ENCODE data around the gene SCAPER. TPM values are rescaled to one million over a fixed set of nuclear protein-coding genes. Genes with fewer than 3 reads are reported as not detected.

SCAPER gene
- total and polyA plus RNA-seq, 10 of the 15 experiments (the other 5 are each of a cell fraction or from before 2014, with no cell fraction given) = 1.0 to 7.7 (median 3.9) TPM

DNA sequence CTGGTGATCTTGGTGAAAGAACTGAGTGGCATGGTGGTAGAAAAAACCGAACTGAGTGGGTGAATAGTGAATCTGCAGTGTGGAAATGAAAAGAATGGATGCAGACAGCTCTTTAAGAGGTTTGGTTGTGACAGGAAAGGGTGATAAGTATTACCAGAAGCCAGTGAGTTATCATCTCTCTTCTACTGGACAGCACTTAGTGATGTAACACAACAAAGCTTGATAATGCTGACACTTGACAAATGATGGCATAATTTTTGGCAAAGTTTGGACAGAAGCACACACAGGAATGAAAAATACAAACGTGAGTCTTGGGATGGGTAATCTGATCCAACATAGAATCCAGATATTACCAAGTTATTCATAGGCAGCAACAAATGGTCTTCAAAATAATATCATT lies 456.4 kb downstream of the SCAPER start (continued):
- TF ChIP-seq, protein P1, sequence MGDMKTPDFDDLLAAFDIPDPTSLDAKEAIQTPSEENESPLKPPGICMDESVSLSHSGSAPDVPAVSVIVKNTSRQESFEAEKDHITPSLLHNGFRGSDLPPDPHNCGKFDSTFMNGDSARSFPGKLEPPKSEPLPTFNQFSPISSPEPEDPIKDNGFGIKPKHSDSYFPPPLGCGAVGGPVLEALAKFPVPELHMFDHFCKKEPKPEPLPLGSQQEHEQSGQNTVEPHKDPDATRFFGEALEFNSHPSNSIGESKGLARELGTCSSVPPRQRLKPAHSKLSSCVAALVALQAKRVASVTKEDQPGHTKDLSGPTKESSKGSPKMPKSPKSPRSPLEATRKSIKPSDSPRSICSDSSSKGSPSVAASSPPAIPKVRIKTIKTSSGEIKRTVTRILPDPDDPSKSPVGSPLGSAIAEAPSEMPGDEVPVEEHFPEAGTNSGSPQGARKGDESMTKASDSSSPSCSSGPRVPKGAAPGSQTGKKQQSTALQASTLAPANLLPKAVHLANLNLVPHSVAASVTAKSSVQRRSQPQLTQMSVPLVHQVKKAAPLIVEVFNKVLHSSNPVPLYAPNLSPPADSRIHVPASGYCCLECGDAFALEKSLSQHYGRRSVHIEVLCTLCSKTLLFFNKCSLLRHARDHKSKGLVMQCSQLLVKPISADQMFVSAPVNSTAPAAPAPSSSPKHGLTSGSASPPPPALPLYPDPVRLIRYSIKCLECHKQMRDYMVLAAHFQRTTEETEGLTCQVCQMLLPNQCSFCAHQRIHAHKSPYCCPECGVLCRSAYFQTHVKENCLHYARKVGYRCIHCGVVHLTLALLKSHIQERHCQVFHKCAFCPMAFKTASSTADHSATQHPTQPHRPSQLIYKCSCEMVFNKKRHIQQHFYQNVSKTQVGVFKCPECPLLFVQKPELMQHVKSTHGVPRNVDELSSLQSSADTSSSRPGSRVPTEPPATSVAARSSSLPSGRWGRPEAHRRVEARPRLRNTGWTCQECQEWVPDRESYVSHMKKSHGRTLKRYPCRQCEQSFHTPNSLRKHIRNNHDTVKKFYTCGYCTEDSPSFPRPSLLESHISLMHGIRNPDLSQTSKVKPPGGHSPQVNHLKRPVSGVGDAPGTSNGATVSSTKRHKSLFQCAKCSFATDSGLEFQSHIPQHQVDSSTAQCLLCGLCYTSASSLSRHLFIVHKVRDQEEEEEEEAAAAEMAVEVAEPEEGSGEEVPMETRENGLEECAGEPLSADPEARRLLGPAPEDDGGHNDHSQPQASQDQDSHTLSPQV (IDR thresholded peaks at IDR 0.05) = no peak
- TF ChIP-seq STAT1 (conservative IDR thresholded peaks at IDR 0.05) = no peak
- TF ChIP-seq, protein P2, sequence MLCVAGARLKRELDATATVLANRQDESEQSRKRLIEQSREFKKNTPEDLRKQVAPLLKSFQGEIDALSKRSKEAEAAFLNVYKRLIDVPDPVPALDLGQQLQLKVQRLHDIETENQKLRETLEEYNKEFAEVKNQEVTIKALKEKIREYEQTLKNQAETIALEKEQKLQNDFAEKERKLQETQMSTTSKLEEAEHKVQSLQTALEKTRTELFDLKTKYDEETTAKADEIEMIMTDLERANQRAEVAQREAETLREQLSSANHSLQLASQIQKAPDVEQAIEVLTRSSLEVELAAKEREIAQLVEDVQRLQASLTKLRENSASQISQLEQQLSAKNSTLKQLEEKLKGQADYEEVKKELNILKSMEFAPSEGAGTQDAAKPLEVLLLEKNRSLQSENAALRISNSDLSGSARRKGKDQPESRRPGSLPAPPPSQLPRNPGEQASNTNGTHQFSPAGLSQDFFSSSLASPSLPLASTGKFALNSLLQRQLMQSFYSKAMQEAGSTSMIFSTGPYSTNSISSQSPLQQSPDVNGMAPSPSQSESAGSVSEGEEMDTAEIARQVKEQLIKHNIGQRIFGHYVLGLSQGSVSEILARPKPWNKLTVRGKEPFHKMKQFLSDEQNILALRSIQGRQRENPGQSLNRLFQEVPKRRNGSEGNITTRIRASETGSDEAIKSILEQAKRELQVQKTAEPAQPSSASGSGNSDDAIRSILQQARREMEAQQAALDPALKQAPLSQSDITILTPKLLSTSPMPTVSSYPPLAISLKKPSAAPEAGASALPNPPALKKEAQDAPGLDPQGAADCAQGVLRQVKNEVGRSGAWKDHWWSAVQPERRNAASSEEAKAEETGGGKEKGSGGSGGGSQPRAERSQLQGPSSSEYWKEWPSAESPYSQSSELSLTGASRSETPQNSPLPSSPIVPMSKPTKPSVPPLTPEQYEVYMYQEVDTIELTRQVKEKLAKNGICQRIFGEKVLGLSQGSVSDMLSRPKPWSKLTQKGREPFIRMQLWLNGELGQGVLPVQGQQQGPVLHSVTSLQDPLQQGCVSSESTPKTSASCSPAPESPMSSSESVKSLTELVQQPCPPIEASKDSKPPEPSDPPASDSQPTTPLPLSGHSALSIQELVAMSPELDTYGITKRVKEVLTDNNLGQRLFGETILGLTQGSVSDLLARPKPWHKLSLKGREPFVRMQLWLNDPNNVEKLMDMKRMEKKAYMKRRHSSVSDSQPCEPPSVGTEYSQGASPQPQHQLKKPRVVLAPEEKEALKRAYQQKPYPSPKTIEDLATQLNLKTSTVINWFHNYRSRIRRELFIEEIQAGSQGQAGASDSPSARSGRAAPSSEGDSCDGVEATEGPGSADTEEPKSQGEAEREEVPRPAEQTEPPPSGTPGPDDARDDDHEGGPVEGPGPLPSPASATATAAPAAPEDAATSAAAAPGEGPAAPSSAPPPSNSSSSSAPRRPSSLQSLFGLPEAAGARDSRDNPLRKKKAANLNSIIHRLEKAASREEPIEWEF (IDR thresholded peaks at IDR 0.05; ENCODE audit: insufficient replicate concordance, low read depth, low read length) = no peak
- TF ChIP-seq MTA3 (IDR thresholded peaks at IDR 0.05; ENCODE audit: borderline replicate concordance, low read length) = no peak
- TF ChIP-seq, protein P3, sequence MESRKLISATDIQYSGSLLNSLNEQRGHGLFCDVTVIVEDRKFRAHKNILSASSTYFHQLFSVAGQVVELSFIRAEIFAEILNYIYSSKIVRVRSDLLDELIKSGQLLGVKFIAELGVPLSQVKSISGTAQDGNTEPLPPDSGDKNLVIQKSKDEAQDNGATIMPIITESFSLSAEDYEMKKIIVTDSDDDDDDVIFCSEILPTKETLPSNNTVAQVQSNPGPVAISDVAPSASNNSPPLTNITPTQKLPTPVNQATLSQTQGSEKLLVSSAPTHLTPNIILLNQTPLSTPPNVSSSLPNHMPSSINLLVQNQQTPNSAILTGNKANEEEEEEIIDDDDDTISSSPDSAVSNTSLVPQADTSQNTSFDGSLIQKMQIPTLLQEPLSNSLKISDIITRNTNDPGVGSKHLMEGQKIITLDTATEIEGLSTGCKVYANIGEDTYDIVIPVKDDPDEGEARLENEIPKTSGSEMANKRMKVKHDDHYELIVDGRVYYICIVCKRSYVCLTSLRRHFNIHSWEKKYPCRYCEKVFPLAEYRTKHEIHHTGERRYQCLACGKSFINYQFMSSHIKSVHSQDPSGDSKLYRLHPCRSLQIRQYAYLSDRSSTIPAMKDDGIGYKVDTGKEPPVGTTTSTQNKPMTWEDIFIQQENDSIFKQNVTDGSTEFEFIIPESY (IDR thresholded peaks at IDR 0.05) = no peak
- TF ChIP-seq SUZ12 (IDR thresholded peaks at IDR 0.05; ENCODE audit: unreplicated experiment) = no peak

Measured in GM12878 (cell line).